NT2/D1 (cell line): ENCODE data around the gene UMODL1.

Experiments
- DNase-seq: peaks from one replicate; pipeline ENCODE4 v3.0.0-alpha.2; 2011; ENCODE audit warnings: low read depth, low spot score
- H3K27me3 ChIP-seq: 2 replicates; pipeline ENCODE4 v1.6.0; 2011; ENCODE audit warnings: mild to moderate bottlenecking; ENCODE audit not compliant: insufficient read length, insufficient read depth
- H3K36me3 ChIP-seq: 2 replicates; pipeline ENCODE4 v1.6.1; 2011; ENCODE audit warnings: mild to moderate bottlenecking, low read length, mixed read lengths; ENCODE audit not compliant: insufficient read depth, insufficient read length
- H3K4me1 ChIP-seq: 2 replicates; pipeline ENCODE4 v1.5.1; 2011; ENCODE audit not compliant: insufficient read depth, insufficient read length
- H3K4me3 ChIP-seq: 2 replicates; pipeline ENCODE4 v1.5.1; 2011; ENCODE audit warnings: low read depth; ENCODE audit not compliant: insufficient read length
- H3K9ac ChIP-seq: 2 replicates; pipeline ENCODE4 v1.6.0; 2011; ENCODE audit warnings: low read depth; ENCODE audit not compliant: insufficient read length
- H3K9me3 ChIP-seq: 2 replicates; pipeline ENCODE4 v1.5.1; 2011; ENCODE audit warnings: mild to moderate bottlenecking, low read length; ENCODE audit not compliant: insufficient read depth
- SUZ12 ChIP-seq: IDR thresholded peaks from 2 replicates; pipeline ENCODE4 v1.6.1; 2011; ENCODE audit not compliant: insufficient read length, insufficient read depth; ENCODE audit errors: extremely low read depth
- YY1 ChIP-seq: IDR thresholded peaks from 2 replicates; pipeline ENCODE4 v1.6.1; 2011; ENCODE audit not compliant: insufficient read length, insufficient read depth
- ZNF274 ChIP-seq: IDR thresholded peaks from 2 replicates; pipeline ENCODE4 v1.6.1; 2011; ENCODE audit warnings: mild to moderate bottlenecking, low read depth, low read length

The UMODL1 gene

GRCh38 chr21:42135386-42136052 lies 64.4 kb downstream of the UMODL1 start:
- Histone ChIP-seq H3K4me1 (no peaks in the 10 kb centered on the region), H3K9ac (no peak overlapping the region), H3K9me3 (no peaks in the 10 kb centered on the region), H3K4me3 (no peak overlapping the region), H3K27me3 (no peaks in the 10 kb centered on the region), H3K36me3 (no peaks in the 10 kb centered on the region)
- no peak for DNase-seq
- no peak for TF ChIP-seq ZNF274
- TF ChIP-seq YY1: no peak
- TF ChIP-seq SUZ12: no peak

GRCh38 chr21:42137191-42137904 lies 66.2 kb downstream of the UMODL1 start:
- no peak for DNase-seq
- no peak overlapping the region for H3K4me3 ChIP-seq
- no peak overlapping the region for H3K9ac ChIP-seq
- no peaks in the 10 kb centered on the region for H3K27me3 ChIP-seq
- H3K9me3 ChIP-seq: no peaks in the 10 kb centered on the region
- no peak for TF ChIP-seq SUZ12
- no peak for TF ChIP-seq YY1
- no peak for TF ChIP-seq ZNF274
- no peaks in the 10 kb centered on the region for H3K4me1 ChIP-seq
- H3K36me3 ChIP-seq: no peaks in the 10 kb centered on the region

DNA sequence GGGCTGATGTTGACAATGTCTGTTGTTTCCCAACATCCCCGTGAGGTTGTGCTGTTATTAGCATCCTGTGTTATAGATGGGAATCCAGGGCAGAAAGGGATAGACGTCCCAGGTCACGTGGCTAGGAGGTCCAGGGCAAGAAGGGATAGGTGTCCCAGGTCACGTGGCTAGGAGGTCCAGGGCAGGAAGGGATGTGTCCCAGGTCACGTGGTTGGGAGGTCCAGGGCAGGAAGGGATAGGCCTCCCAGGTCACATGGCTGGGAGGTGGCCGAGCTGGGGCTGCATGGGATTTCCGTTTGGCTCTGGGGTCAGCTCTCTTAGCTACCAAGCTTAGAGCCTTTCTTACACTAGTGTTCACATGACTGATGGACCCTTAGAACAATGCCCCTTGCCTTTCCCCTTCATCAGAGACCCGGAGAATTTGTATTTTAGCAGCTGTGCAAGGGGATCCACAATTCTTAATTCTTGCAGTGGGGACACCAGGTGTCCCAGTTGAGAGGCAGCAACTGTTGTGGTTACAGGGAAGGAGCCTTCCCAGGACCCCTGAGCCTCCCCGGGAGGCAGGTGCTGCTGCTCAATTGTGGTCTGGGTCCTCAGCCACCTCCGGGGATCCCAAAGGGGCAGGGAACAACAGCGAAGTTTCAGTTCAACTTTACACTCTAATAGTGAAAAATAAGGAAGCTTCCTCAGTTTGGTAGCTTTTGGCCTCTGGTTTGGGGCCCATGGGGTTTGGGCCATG lies 69.2 kb downstream of the UMODL1 start:
- no peak for DNase-seq
- Histone ChIP-seq H3K36me3 (no peaks in the 10 kb centered on the region), H3K9me3 (no peaks in the 10 kb centered on the region), H3K4me1 (no peaks in the 10 kb centered on the region), H3K9ac (no peak overlapping the region), H3K4me3 (no peak overlapping the region), H3K27me3 (no peaks in the 10 kb centered on the region)
- TF ChIP-seq ZNF274: no peak
- no peak for TF ChIP-seq YY1
- no peak for TF ChIP-seq SUZ12

- Histone ChIP-seq H3K4me1 (no peaks in the 10 kb centered on the region), H3K9ac (no peak overlapping the region)
- DNase-seq: no peak
Measured at GRCh38 chr21:42141643-42142042, 70.5 kb downstream of the UMODL1 start.

DNA sequence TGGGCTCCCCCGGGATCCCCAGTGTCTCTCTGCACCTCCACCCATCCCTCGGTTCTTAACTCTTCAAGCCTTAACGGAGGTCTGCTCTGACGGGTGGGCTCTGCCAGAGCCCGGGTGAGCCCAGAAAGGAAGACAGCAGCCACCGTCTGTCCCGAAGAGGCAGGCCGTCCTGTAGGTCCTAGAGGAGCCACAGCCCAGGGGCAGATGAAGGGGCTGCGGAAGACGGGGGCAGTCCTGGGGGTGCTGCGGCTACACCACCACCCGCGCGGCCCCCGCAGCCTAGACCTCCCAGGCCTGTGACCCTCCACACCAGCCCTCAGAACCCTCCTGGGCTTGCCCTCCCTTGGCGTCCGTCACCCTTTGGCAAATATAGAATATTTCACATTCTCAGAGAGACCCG lies 71.0 kb downstream of the UMODL1 start:
- no peaks in the 10 kb centered on the region for H3K27me3 ChIP-seq
- TF ChIP-seq ZNF274: no peak
- no peak for TF ChIP-seq YY1
- TF ChIP-seq SUZ12: no peak
- H3K9ac ChIP-seq: no peak overlapping the region
- no peaks in the 10 kb centered on the region for H3K36me3 ChIP-seq
- H3K9me3 ChIP-seq: no peaks in the 10 kb centered on the region
- no peak overlapping the region for H3K4me3 ChIP-seq
- DNase-seq: no peak
- H3K4me1 ChIP-seq: no peaks in the 10 kb centered on the region

More at GRCh38 chr21:42141643-42142042, 70.5 kb downstream of the UMODL1 start:
- TF ChIP-seq SUZ12 (no peak), YY1 (no peak), ZNF274 (no peak)
- Histone ChIP-seq H3K4me3 (no peak overlapping the region), H3K36me3 (no peaks in the 10 kb centered on the region), H3K9me3 (no peaks in the 10 kb centered on the region), H3K27me3 (no peaks in the 10 kb centered on the region)

GRCh38 chr21:42142627-42143026 lies 71.5 kb downstream of the UMODL1 start:
- H3K27me3 ChIP-seq: no peaks in the 10 kb centered on the region
- H3K36me3 ChIP-seq: no peaks in the 10 kb centered on the region
- H3K4me1 ChIP-seq: no peaks in the 10 kb centered on the region
- no peak for DNase-seq
- TF ChIP-seq YY1 (no peak), SUZ12 (no peak), ZNF274 (no peak)
- H3K9ac ChIP-seq: no peak overlapping the region
- no peaks in the 10 kb centered on the region for H3K9me3 ChIP-seq
- H3K4me3 ChIP-seq: no peak overlapping the region

DNA sequence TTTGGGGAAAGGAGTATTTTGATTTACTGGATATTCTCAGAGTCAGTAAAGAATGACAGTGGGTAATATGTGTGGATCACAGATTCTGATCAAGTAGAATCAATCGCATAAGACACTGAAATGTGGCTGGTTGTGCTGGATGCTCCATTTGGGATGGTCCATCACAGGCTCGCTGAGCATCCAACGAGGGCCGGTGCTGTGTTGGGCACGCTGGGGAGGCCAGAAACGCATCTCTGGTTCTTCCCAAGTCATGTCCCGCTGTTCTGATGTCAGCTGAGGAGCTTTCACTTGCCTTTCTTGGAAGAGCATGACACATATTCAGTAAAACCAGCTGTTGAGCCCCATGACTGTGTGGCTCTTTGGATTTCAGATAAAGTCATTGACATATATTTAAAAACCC lies 72.0 kb downstream of the UMODL1 start:
- H3K27me3 ChIP-seq: no peaks in the 10 kb centered on the region
- H3K4me3 ChIP-seq: no peak overlapping the region
- H3K9ac ChIP-seq: no peak overlapping the region
- no peak for TF ChIP-seq YY1
- TF ChIP-seq SUZ12: no peak
- no peak for TF ChIP-seq ZNF274
- no peaks in the 10 kb centered on the region for H3K9me3 ChIP-seq
- H3K4me1 ChIP-seq: no peaks in the 10 kb centered on the region
- DNase-seq: no peak
- H3K36me3 ChIP-seq: no peaks in the 10 kb centered on the region
